Endodermal cell (in vitro differentiated cells): ENCODE results near the gene TMEM63A. TPM values are rescaled to one million over a fixed set of nuclear protein-coding genes. Genes with fewer than 3 reads are reported as not detected.

Experiments
- DNase-seq: peaks from one replicate; pipeline ENCODE4 v3.0.0-alpha.2; 2017
- H3K27ac ChIP-seq: 2 replicates; pipeline ENCODE4 v1.5.1; 2013; ENCODE audit warnings: mild to moderate bottlenecking, low read depth, low read length, moderate library complexity
- H3K27me3 ChIP-seq: 2 replicates; pipeline ENCODE4 v1.6.1; 2013; ENCODE audit warnings: mild to moderate bottlenecking, low read length, moderate library complexity; ENCODE audit not compliant: insufficient read depth, control insufficient read depth, poor library complexity, severe bottlenecking
- H3K36me3 ChIP-seq: 2 replicates; pipeline ENCODE4 v1.7.0; 2013; ENCODE audit warnings: mild to moderate bottlenecking, low read length, moderate library complexity; ENCODE audit not compliant: control insufficient read depth, insufficient read depth
- H3K4me1 ChIP-seq: one replicate; pipeline ENCODE4 v1.7.0; 2013; ENCODE audit warnings: low read length; ENCODE audit not compliant: control insufficient read depth, insufficient read depth
- H3K4me3 ChIP-seq: 2 replicates; pipeline ENCODE4 v1.5.1; 2013; ENCODE audit warnings: mild to moderate bottlenecking, low read length, moderate library complexity
- H3K9ac ChIP-seq: 2 replicates; pipeline ENCODE4 v1.6.1; 2013; ENCODE audit warnings: mild to moderate bottlenecking, low read length, moderate library complexity; ENCODE audit not compliant: poor library complexity, severe bottlenecking; ENCODE audit errors: extremely low read depth
- H3K9me3 ChIP-seq: 2 replicates; pipeline ENCODE4 v1.6.1; 2013; ENCODE audit warnings: mild to moderate bottlenecking, low read length, moderate library complexity; ENCODE audit not compliant: control insufficient read depth
- H3K27ac Mint-ChIP-seq: 2 replicates; pipeline ENCODE4 v1.8.0; 2020; ENCODE audit warnings: mixed read lengths
- H3K27me3 Mint-ChIP-seq: 2 replicates; pipeline ENCODE4 v1.8.0; 2021; ENCODE audit warnings: mild to moderate bottlenecking, mixed read lengths; ENCODE audit not compliant: insufficient read depth
- H3K36me3 Mint-ChIP-seq: 2 replicates; pipeline ENCODE4 v1.8.0; 2020; ENCODE audit warnings: low read depth, mixed read lengths
- H3K4me1 Mint-ChIP-seq: 2 replicates; pipeline ENCODE4 v1.8.0; 2020; ENCODE audit warnings: mixed read lengths
- H3K4me3 Mint-ChIP-seq: 2 replicates; pipeline ENCODE4 v1.8.0; 2020; ENCODE audit warnings: mild to moderate bottlenecking, moderate library complexity, mixed read lengths
- H3K9me3 Mint-ChIP-seq: 2 replicates; pipeline ENCODE4 v1.8.0; 2020; ENCODE audit warnings: mild to moderate bottlenecking, mixed read lengths
- WGBS, 2 experiments: methylation state at CpG; one replicate each; pipeline versions ENCODE4 v1.1.5 to v1.1.7; 2013; ENCODE audit warnings: missing lambda C conversion rate in 2 of 2, mixed read lengths in 1 of 2; ENCODE audit not compliant: insufficient coverage in 1 of 2, insufficient read length in 1 of 2; 5-methylcytosine and 5-hydroxymethylcytosine counted together
- total RNA-seq, 2 donors: library from RNA; stranded (reverse); fragmentation: NEBNext Ultra II Directional in 1 of 2; extraction: Animal tissue kit (Norgen Biotek cat#: 25700) in 1 of 2; gene quantifications; 2 replicates in 1 of 2; 3 replicates in 1 of 2; pipeline ENCODE4 v1.2.1, GENCODE V29; 2021
- TF ChIP-seq, protein P1 (sequence below): fragments of 200-600 bp; sonication (generic); conservative IDR thresholded peaks from 2 replicates; pipeline ENCODE4 v1.5.0; 2021; ENCODE audit warnings: antibody characterized with exemption, mild to moderate bottlenecking

Gene TMEM63A
- total RNA-seq, 2 donors from 2014 or later: 194 to 232 TPM

DNA sequence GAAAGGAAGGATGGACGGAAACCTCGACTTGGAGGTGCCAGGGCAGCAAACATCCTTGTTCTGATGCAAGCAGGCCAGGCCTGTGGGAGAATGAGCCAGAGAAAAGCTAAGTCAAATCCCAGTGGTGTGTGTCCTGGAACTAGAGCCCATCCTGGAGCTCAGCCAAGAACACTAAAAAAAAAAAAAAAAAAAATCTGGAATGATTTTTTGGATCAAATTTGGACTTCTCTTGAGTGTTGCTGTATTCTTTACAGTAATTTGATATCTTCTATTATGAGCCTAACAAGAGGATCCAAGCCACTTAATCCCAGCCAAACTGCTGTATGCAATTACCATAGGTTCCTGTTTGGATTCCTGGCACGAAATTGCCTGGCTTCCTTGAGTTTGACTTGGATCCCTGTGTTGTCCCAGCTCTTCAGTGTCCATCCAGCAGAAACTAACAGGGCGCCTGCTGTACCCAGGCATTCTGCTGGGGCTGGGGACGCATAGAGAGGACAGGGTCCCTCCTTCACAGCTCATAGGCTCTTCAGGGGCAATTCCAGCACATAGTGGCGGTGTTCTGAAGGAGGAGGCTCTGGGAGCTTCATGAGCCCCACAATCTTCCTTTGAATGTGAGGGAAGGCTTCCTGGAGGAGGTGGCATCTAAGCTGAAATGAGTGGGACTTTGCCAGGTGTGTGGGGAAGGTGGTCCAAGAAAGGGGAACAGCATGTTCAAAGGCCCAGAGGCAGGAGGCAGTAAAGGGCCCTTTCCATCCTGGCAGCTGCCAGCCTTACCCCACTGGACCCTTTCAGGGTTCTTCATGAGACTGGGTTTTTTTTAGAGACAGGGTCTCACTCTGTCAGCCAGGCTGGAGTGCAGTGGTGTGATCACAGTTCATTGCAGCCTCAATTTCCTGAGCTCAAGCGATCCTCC lies 47.5 kb downstream of the TMEM63A start:
- no peaks in the 10 kb centered on the region for H3K4me1 Mint-ChIP-seq

DNA sequence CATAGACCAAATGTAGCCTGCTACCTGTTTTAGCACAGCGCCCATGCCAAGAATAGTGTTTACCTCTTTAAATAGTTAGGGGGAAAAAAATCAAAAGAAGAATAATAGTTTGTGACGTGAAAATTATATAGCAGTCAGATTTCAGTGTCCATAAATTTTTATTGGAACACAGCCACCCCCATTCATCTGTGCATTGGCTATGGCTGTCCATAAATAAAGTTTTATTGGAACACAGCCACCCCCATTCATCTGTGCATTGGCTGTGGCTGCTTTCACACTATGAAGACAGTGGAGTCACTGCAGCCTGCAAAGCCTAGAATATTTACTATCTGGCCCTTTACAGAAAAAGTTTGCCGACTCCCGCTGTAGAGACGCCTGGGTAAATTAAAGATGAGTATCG lies 51.3 kb downstream of the TMEM63A start:
- Histone ChIP-seq H3K9ac (no peak overlapping the region), H3K4me3 (no peak overlapping the region), H3K27me3 (no peaks in the 10 kb centered on the region), H3K4me1 (no peaks in the 10 kb centered on the region), H3K27ac (no peak overlapping the region), H3K36me3 (peaks cover 64% of the 10 kb centered on the region), H3K9me3 (peaks cover 7% of the 10 kb centered on the region)
- peaks cover 54% of the 10 kb centered on the region for H3K36me3 Mint-ChIP-seq
- no peak overlapping the region for H3K4me3 Mint-ChIP-seq
- H3K27me3 Mint-ChIP-seq: no peaks in the 10 kb centered on the region
- TF ChIP-seq, protein P1, sequence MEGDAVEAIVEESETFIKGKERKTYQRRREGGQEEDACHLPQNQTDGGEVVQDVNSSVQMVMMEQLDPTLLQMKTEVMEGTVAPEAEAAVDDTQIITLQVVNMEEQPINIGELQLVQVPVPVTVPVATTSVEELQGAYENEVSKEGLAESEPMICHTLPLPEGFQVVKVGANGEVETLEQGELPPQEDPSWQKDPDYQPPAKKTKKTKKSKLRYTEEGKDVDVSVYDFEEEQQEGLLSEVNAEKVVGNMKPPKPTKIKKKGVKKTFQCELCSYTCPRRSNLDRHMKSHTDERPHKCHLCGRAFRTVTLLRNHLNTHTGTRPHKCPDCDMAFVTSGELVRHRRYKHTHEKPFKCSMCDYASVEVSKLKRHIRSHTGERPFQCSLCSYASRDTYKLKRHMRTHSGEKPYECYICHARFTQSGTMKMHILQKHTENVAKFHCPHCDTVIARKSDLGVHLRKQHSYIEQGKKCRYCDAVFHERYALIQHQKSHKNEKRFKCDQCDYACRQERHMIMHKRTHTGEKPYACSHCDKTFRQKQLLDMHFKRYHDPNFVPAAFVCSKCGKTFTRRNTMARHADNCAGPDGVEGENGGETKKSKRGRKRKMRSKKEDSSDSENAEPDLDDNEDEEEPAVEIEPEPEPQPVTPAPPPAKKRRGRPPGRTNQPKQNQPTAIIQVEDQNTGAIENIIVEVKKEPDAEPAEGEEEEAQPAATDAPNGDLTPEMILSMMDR: no peak
- 91 to 94% methylated on average over 4 to 6 of the region's 6 CpGs for WGBS, 2 experiments
- no peaks in the 10 kb centered on the region for H3K9me3 Mint-ChIP-seq
- DNase-seq: no peak
- no peak overlapping the region for H3K27ac Mint-ChIP-seq
- H3K4me1 Mint-ChIP-seq: peaks cover 5% of the 10 kb centered on the region

More for the DNA sequence above, 47.5 kb downstream of the TMEM63A start:
- no peak overlapping the region for H3K4me3 ChIP-seq
- Mint-ChIP-seq H3K36me3 (peaks cover 71% of the 10 kb centered on the region), H3K27ac (no peak overlapping the region), H3K4me3 (no peak overlapping the region), H3K9me3 (no peaks in the 10 kb centered on the region), H3K27me3 (no peaks in the 10 kb centered on the region)
- H3K27me3 ChIP-seq: no peaks in the 10 kb centered on the region
- no peaks in the 10 kb centered on the region for H3K4me1 ChIP-seq
- H3K9ac ChIP-seq: no peak overlapping the region
- peaks cover 90% of the 10 kb centered on the region for H3K36me3 ChIP-seq
- H3K27ac ChIP-seq: no peak overlapping the region
- H3K9me3 ChIP-seq: peaks cover 7% of the 10 kb centered on the region
- TF ChIP-seq, protein P1: no peak
- WGBS, 2 experiments: 94 to 100% methylated on average over 6 to 7 of the region's 7 CpGs
- no peak for DNase-seq

DNA sequence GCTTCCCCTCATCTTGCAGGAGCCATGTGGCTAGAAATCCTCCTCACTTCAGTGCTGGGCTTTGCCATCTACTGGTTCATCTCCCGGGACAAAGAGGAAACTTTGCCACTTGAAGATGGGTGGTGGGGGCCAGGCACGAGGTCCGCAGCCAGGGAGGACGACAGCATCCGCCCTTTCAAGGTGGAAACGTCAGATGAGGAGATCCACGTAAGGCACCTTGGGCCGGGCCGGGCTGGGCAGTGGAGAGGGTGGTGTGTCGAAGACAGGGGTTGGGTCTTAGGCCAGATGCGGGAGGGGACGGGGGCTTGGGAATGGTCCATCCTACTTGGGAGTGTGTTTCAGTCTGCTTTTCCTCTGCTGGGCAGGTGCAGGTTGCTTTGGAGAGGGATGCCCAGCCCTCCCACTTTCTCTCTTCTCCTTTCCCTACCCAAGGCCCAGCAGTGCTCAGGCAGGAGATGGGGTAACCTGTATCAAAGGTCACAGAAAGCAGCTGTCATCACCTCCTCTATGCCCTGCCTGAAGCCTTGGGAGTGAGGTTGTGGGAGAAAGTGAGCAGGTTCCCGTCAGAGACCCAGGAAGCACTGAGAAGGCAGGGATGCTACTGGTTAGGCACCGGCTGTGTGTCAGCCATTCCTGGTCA lies 53.4 kb downstream of the TMEM63A start:
- DNase-seq: no peak
- TF ChIP-seq, protein P1: no peak
- H3K4me1 ChIP-seq: peaks cover 13% of the 10 kb centered on the region
- no peak overlapping the region for H3K4me3 Mint-ChIP-seq
- peak overlapping the region; percentile 26 for H3K27ac Mint-ChIP-seq
- no peaks in the 10 kb centered on the region for H3K9me3 Mint-ChIP-seq
- peaks cover 38% of the 10 kb centered on the region for H3K36me3 Mint-ChIP-seq
- H3K27ac ChIP-seq: no peak overlapping the region
- H3K36me3 ChIP-seq: peaks cover 49% of the 10 kb centered on the region
- 95 to 98% methylated on average over 9 to 14 of the region's 14 CpGs for WGBS, 2 experiments
- no peaks in the 10 kb centered on the region for H3K27me3 Mint-ChIP-seq
- peaks cover 7% of the 10 kb centered on the region for H3K9me3 ChIP-seq
- H3K4me3 ChIP-seq: no peak overlapping the region
- no peak overlapping the region for H3K9ac ChIP-seq
- H3K27me3 ChIP-seq: no peaks in the 10 kb centered on the region
- H3K4me1 Mint-ChIP-seq: peaks cover 20% of the 10 kb centered on the region
